Measurements from ENCODE around the gene IL5.

DNA sequence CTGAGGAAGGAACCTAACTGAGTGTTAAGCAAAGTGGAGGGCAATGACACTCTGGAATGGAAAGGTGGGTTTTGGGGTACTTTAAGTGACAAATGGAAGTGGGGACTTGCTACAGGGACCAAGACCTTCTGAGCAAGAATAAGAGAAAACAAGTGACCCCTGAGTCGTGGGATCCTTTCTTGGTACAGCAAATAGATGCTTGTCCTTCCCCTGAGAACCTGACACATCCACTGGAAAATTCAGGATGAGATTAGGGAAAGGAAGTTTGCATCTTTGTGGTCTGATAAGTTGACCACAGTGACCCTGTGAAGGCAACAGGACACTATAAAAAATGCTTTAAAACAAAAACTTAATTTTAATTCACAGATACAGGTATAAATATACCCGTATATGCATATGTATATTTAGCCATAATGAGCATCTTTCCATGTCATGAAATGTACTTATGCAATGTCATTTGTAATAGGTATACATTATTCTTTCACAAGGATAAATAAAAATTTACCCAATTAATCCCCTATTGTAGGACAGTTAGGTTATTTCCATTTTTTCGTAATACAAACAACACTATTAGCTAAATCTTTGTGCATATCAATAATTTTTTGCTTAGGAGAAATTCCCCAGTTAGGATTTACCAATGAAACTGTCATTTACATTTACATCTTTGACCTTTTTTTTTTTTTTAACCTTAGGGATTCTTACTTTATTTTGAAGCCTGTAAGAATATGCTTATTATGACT is 50.8 kb downstream of the IL5 start:
- TF ChIP-seq, protein P1, sequence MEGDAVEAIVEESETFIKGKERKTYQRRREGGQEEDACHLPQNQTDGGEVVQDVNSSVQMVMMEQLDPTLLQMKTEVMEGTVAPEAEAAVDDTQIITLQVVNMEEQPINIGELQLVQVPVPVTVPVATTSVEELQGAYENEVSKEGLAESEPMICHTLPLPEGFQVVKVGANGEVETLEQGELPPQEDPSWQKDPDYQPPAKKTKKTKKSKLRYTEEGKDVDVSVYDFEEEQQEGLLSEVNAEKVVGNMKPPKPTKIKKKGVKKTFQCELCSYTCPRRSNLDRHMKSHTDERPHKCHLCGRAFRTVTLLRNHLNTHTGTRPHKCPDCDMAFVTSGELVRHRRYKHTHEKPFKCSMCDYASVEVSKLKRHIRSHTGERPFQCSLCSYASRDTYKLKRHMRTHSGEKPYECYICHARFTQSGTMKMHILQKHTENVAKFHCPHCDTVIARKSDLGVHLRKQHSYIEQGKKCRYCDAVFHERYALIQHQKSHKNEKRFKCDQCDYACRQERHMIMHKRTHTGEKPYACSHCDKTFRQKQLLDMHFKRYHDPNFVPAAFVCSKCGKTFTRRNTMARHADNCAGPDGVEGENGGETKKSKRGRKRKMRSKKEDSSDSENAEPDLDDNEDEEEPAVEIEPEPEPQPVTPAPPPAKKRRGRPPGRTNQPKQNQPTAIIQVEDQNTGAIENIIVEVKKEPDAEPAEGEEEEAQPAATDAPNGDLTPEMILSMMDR (IDR thresholded peaks at IDR 0.05), result no peak
- no peak for TF ChIP-seq POLR2A (IDR thresholded peaks at IDR 0.05)
